Transverse colon (tissue), 4 donors: ENCODE measurements around the gene KNCN. TPM values are rescaled to one million over a fixed set of nuclear protein-coding genes. Genes with fewer than 3 reads are reported as not detected.

ENCODE experiments used
- DNase-seq: peaks from one replicate; pipeline ENCODE4 v3.0.0-alpha.2; 2019
- H3K27ac ChIP-seq, 4 donors: fragments of 200-600 bp; sonication (generic); 2 replicates each; pipeline ENCODE4 v1.5.1; 2016 to 2018; ENCODE audit warnings: inconsistent platforms in 4 of 4
- H3K27me3 ChIP-seq: fragments of 200-600 bp; sonication (generic); 2 replicates; pipeline ENCODE4 v1.5.1; 2017; ENCODE audit warnings: inconsistent platforms
- H3K36me3 ChIP-seq, 4 donors: fragments of 200-600 bp; sonication (generic); 2 replicates each; pipeline ENCODE4 v1.5.1; 2017 to 2019; ENCODE audit warnings: inconsistent platforms in 4 of 4
- H3K4me1 ChIP-seq, 4 donors: fragments of 200-600 bp; sonication (generic); 2 replicates each; pipeline ENCODE4 v1.5.1; 2017 to 2020; ENCODE audit warnings: inconsistent platforms in 4 of 4
- H3K4me3 ChIP-seq, 4 donors: fragments of 200-600 bp; sonication (generic); 1 replicate in 1 of 4; 2 replicates in 3 of 4; pipeline versions ENCODE4 v1.5.1 to v1.6.1; 2017 to 2019; ENCODE audit warnings: inconsistent platforms in 4 of 4
- H3K9me3 ChIP-seq, 2 donors: fragments of 200-600 bp; sonication (generic); 2 replicates each; pipeline ENCODE4 v1.5.1; 2017 to 2019; ENCODE audit warnings: inconsistent platforms in 2 of 2
- EP300 ChIP-seq: sonication (generic); formaldehyde crosslinking; IDR thresholded peaks from one replicate; pipeline ENCODE4 v1.6.1; 2017; ENCODE audit warnings: antibody characterized with exemption, low read depth
- POLR2A ChIP-seq: fragments of 450-650 bp; IDR thresholded peaks from one replicate; pipeline ENCODE4 v1.6.1; 2016; ENCODE audit warnings: antibody characterized with exemption, mild to moderate bottlenecking, moderate library complexity
- POLR2AphosphoS5 ChIP-seq, 3 donors: sonication (generic); formaldehyde crosslinking; IDR thresholded peaks; one replicate each; pipeline ENCODE4 v1.6.1; 2016; ENCODE audit warnings: antibody characterized with exemption in 3 of 3
- WGBS, 2 donors: methylation state at CpG; one replicate each; pipeline ENCODE4 v1.1.5; 2018; ENCODE audit warnings: low coverage in 1 of 2; 5-methylcytosine and 5-hydroxymethylcytosine counted together
- in situ Hi-C, 4 donors: fragments of 200-750 bp; cut with MboI; loops; one replicate each; pipeline versions ENCODE4 v1.15.0 to v1.15.1; 2017; ENCODE audit warnings: low sequenced_read_pairs in 3 of 4, low pct_ligation_motif_present in 1 of 4, low pct_unique_long_range_greater_than_20kb in 1 of 4
- intact Hi-C: fragments of 100-400 bp; cut with DNase I; formaldehyde crosslinking; loops from one replicate; pipeline ENCODE4 v1.15.1; 2023; ENCODE audit warnings: low total_unique reads
- total RNA-seq, 4 donors: library from RNA; depleted of rRNA; stranded (reverse); fragments of >200 nt; gene quantifications; one replicate each; pipeline ENCODE4 v1.1.0, GENCODE V29; 2016
- TF ChIP-seq, protein P1 (sequence below), 5 experiments: fragments of 200-600 bp in 3 of 5; fragments of 450-650 bp in 2 of 5; sonication (generic) in 3 of 5; IDR thresholded peaks; 1 replicate in 2 of 5; 2 replicates in 3 of 5; pipeline ENCODE4 v1.5.1; 2016 to 2017; ENCODE audit warnings: antibody characterized with exemption in 5 of 5, inconsistent platforms in 3 of 5, mild to moderate bottlenecking in 2 of 5, moderate library complexity in 1 of 5

KNCN gene
- total RNA-seq, 4 donors from 2014 or later, result not detected

DNA sequence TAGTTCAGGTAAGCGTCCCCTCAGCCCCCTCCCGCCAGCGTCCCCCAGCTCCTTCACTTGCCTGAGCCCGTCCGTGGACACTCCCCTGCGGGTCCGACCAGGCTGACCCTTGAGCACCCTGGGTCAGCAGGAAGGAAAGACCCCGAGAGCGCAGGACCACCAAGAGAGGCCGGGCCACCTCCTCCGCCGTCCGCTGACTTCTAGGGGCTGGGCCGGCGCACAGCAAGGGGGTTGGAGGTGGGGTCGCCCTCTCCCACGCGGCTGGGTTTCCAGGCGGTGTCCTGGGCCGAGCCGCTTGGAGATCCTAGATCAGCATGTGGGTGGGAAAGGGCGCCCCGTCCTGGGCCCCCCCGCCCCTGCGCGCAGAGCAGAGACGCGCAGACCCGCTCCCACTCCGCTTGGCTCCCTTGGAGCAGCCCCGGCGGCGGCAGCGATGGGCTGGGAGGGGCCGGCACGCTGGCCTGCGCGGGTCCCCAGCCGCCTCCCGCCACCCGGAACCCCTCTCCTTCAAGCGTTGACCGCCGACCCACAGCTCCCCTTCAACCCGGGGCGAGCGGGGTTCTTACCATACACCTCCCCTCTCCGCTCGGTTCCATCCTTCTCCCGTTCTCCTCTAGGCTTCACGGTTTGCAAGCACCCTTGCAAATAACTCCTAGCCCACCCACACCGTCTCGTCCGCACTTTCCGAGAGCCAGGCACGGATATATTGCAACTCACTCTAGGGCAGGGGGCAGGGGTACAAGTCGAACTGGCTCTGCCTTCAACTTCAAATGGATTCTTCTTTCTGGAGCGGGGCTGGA, 7.5 kb downstream of the KNCN start:
- intact Hi-C loops (no loop called here), in situ Hi-C loops (no loop called here)
- 7 to 19% methylated on average over 14 to 57 of the region's 58 CpGs for WGBS, 2 donors
- TF ChIP-seq EP300 (no peak), POLR2A (no peak), POLR2AphosphoS5 (IDR thresholded peaks at IDR 0.05) (no peak)
- TF ChIP-seq, protein P1, sequence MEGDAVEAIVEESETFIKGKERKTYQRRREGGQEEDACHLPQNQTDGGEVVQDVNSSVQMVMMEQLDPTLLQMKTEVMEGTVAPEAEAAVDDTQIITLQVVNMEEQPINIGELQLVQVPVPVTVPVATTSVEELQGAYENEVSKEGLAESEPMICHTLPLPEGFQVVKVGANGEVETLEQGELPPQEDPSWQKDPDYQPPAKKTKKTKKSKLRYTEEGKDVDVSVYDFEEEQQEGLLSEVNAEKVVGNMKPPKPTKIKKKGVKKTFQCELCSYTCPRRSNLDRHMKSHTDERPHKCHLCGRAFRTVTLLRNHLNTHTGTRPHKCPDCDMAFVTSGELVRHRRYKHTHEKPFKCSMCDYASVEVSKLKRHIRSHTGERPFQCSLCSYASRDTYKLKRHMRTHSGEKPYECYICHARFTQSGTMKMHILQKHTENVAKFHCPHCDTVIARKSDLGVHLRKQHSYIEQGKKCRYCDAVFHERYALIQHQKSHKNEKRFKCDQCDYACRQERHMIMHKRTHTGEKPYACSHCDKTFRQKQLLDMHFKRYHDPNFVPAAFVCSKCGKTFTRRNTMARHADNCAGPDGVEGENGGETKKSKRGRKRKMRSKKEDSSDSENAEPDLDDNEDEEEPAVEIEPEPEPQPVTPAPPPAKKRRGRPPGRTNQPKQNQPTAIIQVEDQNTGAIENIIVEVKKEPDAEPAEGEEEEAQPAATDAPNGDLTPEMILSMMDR (IDR thresholded peaks at IDR 0.05), result no peak
- Histone ChIP-seq H3K9me3 (no peaks in the 10 kb centered on the region), H3K27ac (no peak overlapping the region), H3K4me1 (peaks cover 0 to 6% (median 4%) of the 10 kb centered on the region in 4 donors), H3K4me3 (no peak overlapping the region), H3K36me3 (no peaks in the 10 kb centered on the region), H3K27me3 (peaks cover 51% of the 10 kb centered on the region)
- no peak for DNase-seq

DNA sequence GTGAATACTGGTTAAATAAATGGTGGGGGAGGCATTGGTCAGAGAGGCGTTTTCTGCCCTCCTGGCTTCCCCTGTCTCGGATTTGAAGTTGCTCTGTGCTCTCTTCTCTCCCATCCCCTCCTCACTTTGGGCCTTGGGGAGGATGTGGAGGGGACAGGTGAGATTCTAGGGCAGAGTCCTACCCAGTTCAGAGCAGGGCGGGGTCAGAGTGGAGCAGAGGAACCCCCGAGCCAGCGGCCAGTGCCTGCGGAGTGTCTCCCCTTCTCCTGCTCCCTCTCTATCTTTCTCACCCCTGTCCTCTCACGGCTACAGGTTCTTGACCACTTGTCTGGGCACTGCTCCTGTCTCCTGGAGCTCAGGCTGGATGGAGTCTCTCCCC, 8.1 kb downstream of the KNCN start:
- intact Hi-C loops, result no loop called here
- Histone ChIP-seq H3K27ac (no peak overlapping the region), H3K4me1 (peaks cover 0 to 6% (median 4%) of the 10 kb centered on the region in 4 donors), H3K4me3 (no peak overlapping the region), H3K36me3 (no peaks in the 10 kb centered on the region), H3K27me3 (peaks cover 51% of the 10 kb centered on the region), H3K9me3 (no peaks in the 10 kb centered on the region)
- no peak for DNase-seq
- in situ Hi-C loops, result no loop called here
- 52 to 82% methylated on average over 2 to 7 of the region's 7 CpGs for WGBS, 2 donors
- TF ChIP-seq POLR2AphosphoS5 (IDR thresholded peaks at IDR 0.05), result no peak

DNA sequence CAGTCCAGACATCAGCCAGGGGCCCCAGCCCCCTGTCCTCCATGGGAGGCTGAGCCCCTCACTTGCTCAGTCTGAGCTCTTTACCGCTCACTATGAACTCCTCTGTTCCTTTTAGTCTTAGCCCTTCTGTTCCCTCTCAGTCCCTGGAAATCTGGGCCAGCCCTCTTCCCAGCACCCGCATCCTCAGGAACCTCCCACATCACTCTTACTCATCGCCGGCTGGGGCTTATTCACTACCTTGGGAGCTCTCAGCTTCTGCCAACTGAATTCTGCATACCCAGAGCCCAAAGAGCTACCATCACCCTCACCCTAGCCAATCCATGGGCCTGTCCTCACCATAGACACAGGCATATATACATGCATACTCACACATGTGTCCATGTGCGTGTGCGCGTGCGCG, 11.5 kb downstream of the KNCN start:
- Histone ChIP-seq H3K27ac (no peak overlapping the region), H3K9me3 (no peaks in the 10 kb centered on the region), H3K27me3 (peaks cover 37% of the 10 kb centered on the region), H3K4me3 (no peak overlapping the region), H3K36me3 (no peaks in the 10 kb centered on the region), H3K4me1 (peaks cover 0 to 6% (median 4%) of the 10 kb centered on the region in 4 donors)
- DNase-seq, result no peak
- intact Hi-C loops (no loop called here), in situ Hi-C loops (loop anchor here in 1 of 4 donors (10.0 kb wide), 1 partner anchor 185 kb away; no protein-coding TSS in a partner anchor)
- 75 to 86% methylated on average over 4 to 9 of the region's 9 CpGs for WGBS, 2 donors
- no peak for TF ChIP-seq EP300
- no peak for TF ChIP-seq POLR2A
- TF ChIP-seq, protein P1 (IDR thresholded peaks at IDR 0.05), result no peak
- TF ChIP-seq POLR2AphosphoS5 (IDR thresholded peaks at IDR 0.05), result no peak

DNA sequence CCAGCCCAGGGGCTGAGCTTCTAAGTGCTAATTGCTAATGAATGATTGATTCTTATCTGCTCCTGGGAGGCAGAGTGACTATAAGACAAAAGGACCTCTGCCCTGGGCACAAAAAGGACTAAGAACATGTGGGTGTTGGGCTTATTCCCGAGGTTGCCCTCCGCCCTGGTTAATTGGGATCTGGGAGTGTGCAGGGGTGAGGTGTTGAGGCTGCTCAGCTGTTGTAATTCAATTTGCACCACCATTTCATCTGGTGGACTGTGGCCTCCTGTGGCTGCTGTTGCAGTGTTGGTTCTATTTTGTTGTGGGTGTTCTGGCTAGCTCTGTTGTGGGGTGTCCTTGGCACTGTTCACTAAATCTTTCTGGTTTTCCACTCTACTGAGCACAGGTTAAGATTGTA, 13.3 kb downstream of the KNCN start:
- H3K27me3 ChIP-seq, result peaks cover 26% of the 10 kb centered on the region
- no peak for DNase-seq
- no peaks in the 10 kb centered on the region for H3K36me3 ChIP-seq
- intact Hi-C loops (no loop called here), in situ Hi-C loops (loop anchor here in 1 of 4 donors (10.0 kb wide), 1 partner anchor 187 kb away; no protein-coding TSS in a partner anchor)
- H3K27ac ChIP-seq, result no peak overlapping the region
- WGBS, 2 donors, result 76% methylated on average over 2 of the region's 2 CpGs; no CpG with 5 or more reads in 1 of the 2 donors
- H3K9me3 ChIP-seq, result no peaks in the 10 kb centered on the region
- no peak overlapping the region for H3K4me3 ChIP-seq
- TF ChIP-seq EP300 (no peak), POLR2A (no peak), POLR2AphosphoS5 (IDR thresholded peaks at IDR 0.05) (no peak)
- TF ChIP-seq, protein P1 (IDR thresholded peaks at IDR 0.05), result no peak
- H3K4me1 ChIP-seq, result peaks cover 0 to 6% (median 5%) of the 10 kb centered on the region in 4 donors
